K562 (cell line): ENCODE results near the gene ASGR1.
"Not testable (repeated sequence)": the region's sequence is repeated elsewhere in the genome, so short reads cannot be mapped to it uniquely, and the experiment has no call there.

Source experiments
- CBX8 ChIP-seq: fragments of 200-600 bp; sonication (generic); IDR thresholded peaks from 2 replicates; pipeline ENCODE4 v1.6.1; 2012; ENCODE audit warnings: borderline replicate concordance, mixed run types, low read depth, mild to moderate bottlenecking, moderate library complexity, mixed read lengths, low read length, control low read depth, inconsistent platforms; ENCODE audit not compliant: poor library complexity, severe bottlenecking; ENCODE audit errors: extremely low read depth
- E2F4 ChIP-seq: sonication (generic); formaldehyde crosslinking; IDR thresholded peaks from 2 replicates; pipeline ENCODE4 v1.8.0; 2022; ENCODE audit warnings: mild to moderate bottlenecking, low read depth, missing genetic modification reagents
- FOXM1 ChIP-seq, 2 experiments: fragments of 450-650 bp in 1 of 2; sonication (generic) in 1 of 2; formaldehyde crosslinking in 1 of 2; IDR thresholded peaks; 2 replicates each; pipeline versions ENCODE4 v1.6.1 to v1.9.0; 2017 to 2022; ENCODE audit warnings: low read depth in 2 of 2, mild to moderate bottlenecking in 2 of 2, missing genetic modification reagents in 1 of 2, moderate library complexity in 1 of 2
- MAFG ChIP-seq: fragments of 450-650 bp; conservative IDR thresholded peaks from 2 replicates; pipeline ENCODE4 v1.6.1; 2016; ENCODE audit warnings: missing genetic modification characterization, missing compliant biosample characterization
- NFIC ChIP-seq: fragments of 450-650 bp; IDR thresholded peaks from 2 replicates; pipeline ENCODE4 v1.6.1; 2017; ENCODE audit warnings: mild to moderate bottlenecking, inconsistent platforms
- PML ChIP-seq: IDR thresholded peaks from 2 replicates; pipeline ENCODE4 v1.6.1; 2012; ENCODE audit warnings: low read length, inconsistent platforms
- POLR2A ChIP-seq: fragments of 450-650 bp; conservative IDR thresholded peaks from 2 replicates; pipeline ENCODE4 v1.6.1; 2016
- YBX1 ChIP-seq: fragments of 450-650 bp; IDR thresholded peaks from 2 replicates; pipeline ENCODE4 v1.7.1; 2016; ENCODE audit warnings: mild to moderate bottlenecking
- ZNF253 ChIP-seq: fragments of 250-450 bp; sonication (Bioruptor Pico); conservative IDR thresholded peaks from 2 replicates; pipeline ENCODE4 v1.6.1; 2021; ENCODE audit warnings: mild to moderate bottlenecking

- not testable (repeated sequence) for TF ChIP-seq YBX1; FOXM1 (IDR thresholded peaks at IDR 0.05; ENCODE audit: low read depth); FOXM1 (CRISPR knock-in tag; IDR thresholded peaks at IDR 0.05; ENCODE audit: low read depth); E2F4 (CRISPR knock-in tag); PML; ZNF253 (CRISPR knock-in tag); CBX8; NFIC; POLR2A; MAFG (tag)
Measured at GRCh38 chr17:7126386-7126785, 52.8 kb downstream of the ASGR1 start.
